ENCODE measurements around the gene CNPY1. TPM values are rescaled to one million over a fixed set of nuclear protein-coding genes. Genes with fewer than 3 reads are reported as not detected.

Gene CNPY1
- total RNA-seq, 2 experiments from 2014 or later: not detected

GRCh38 chr7:155540553-155540952, 5.8 kb downstream of the CNPY1 start:
- no peak overlapping the region for H3K4me3 Mint-ChIP-seq
- CTCF ChIA-PET: interaction anchor here (0.5 to 1.2 kb wide), 4 partner anchors 12 to 161 kb away, joined by 3 to 6 read pairs (median 3); no protein-coding TSS in a partner anchor
- intact Hi-C loops (cut with DNase I, micrococcal nuclease): no loop called here

GRCh38 chr7:155538293-155538692, 8.1 kb downstream of the CNPY1 start:
- intact Hi-C loops (cut with DNase I, micrococcal nuclease): loop anchor here in 1 of 2 experiments (10.0 kb wide), 1 partner anchor 623 kb away; no protein-coding TSS in a partner anchor
- CTCF ChIA-PET: no interaction called here
- H3K4me3 Mint-ChIP-seq: no peak overlapping the region

More at GRCh38 chr7:155540553-155540952, 5.8 kb downstream of the CNPY1 start:
- H3K27ac Mint-ChIP-seq: no peak overlapping the region
- POLR2A ChIA-PET: interaction anchor here (0.6 kb wide), 1 partner anchor 1494 kb away, joined by 3 read pairs; no protein-coding TSS in a partner anchor
- DNase-seq (no peak), ATAC-seq (no peak)
- H3K4me1 Mint-ChIP-seq: no peaks in the 10 kb centered on the region
- H3K36me3 Mint-ChIP-seq (ENCODE audit: low read depth): no peaks in the 10 kb centered on the region
- peaks cover 28% of the 10 kb centered on the region for H3K27me3 Mint-ChIP-seq
- no peaks in the 10 kb centered on the region for H3K9me3 Mint-ChIP-seq (ENCODE audit: low read depth)

GRCh38 chr7:155536451-155536850, 9.9 kb downstream of the CNPY1 start:
- Mint-ChIP-seq H3K9me3 (ENCODE audit: low read depth) (no peaks in the 10 kb centered on the region), H3K4me1 (peaks cover 15% of the 10 kb centered on the region), H3K27ac (no peak overlapping the region), H3K27me3 (peaks cover 62% of the 10 kb centered on the region), H3K4me3 (no peak overlapping the region), H3K36me3 (ENCODE audit: low read depth) (no peaks in the 10 kb centered on the region)
- DNase-seq (no peak), ATAC-seq (no peak)
- ChIA-PET POLR2A (no interaction called here), CTCF (interaction anchor here (0.8 to 1.5 kb wide), 2 partner anchors 31 to 163 kb away, joined by 3 read pairs; no protein-coding TSS in a partner anchor)
- intact Hi-C loops (cut with DNase I, micrococcal nuclease): loop anchor here in 1 of 2 experiments (10.0 kb wide), 1 partner anchor 622 kb away; no protein-coding TSS in a partner anchor

More at GRCh38 chr7:155538293-155538692, 8.1 kb downstream of the CNPY1 start:
- DNase-seq (no peak), ATAC-seq (no peak)
- Mint-ChIP-seq H3K36me3 (ENCODE audit: low read depth) (no peaks in the 10 kb centered on the region), H3K4me1 (peaks cover 8% of the 10 kb centered on the region), H3K27me3 (peaks cover 47% of the 10 kb centered on the region), H3K27ac (no peak overlapping the region), H3K9me3 (ENCODE audit: low read depth) (no peaks in the 10 kb centered on the region)
- POLR2A ChIA-PET: interaction anchor here (0.7 kb wide), 1 partner anchor 160 kb away, joined by 5 read pairs; no protein-coding TSS in a partner anchor

- peaks cover 15% of the 10 kb centered on the region for H3K4me1 Mint-ChIP-seq
- DNase-seq: no peak
- ATAC-seq: no peak
- ChIA-PET CTCF (interaction anchor here (0.6 to 1.5 kb wide), 7 partner anchors 9 to 269 kb away, joined by 3 to 4 read pairs (median 3); no protein-coding TSS in a partner anchor), POLR2A (no interaction called here)
- H3K4me3 Mint-ChIP-seq: no peak overlapping the region
- no peaks in the 10 kb centered on the region for H3K9me3 Mint-ChIP-seq (ENCODE audit: low read depth)
- H3K27ac Mint-ChIP-seq: no peak overlapping the region
- peaks cover 69% of the 10 kb centered on the region for H3K27me3 Mint-ChIP-seq
- H3K36me3 Mint-ChIP-seq (ENCODE audit: low read depth): no peaks in the 10 kb centered on the region
- intact Hi-C loops (cut with DNase I, micrococcal nuclease): loop anchor here (1.0 to 10.0 kb wide), 4 partner anchors 122 to 620 kb away; no protein-coding TSS in a partner anchor
Measured at GRCh38 chr7:155534691-155535090, 11.7 kb downstream of the CNPY1 start.

- Mint-ChIP-seq H3K4me1 (peaks cover 15% of the 10 kb centered on the region), H3K4me3 (peak overlapping the region; percentile 37), H3K27ac (no peak overlapping the region), H3K27me3 (peaks cover 64% of the 10 kb centered on the region), H3K9me3 (ENCODE audit: low read depth) (no peaks in the 10 kb centered on the region), H3K36me3 (ENCODE audit: low read depth) (no peaks in the 10 kb centered on the region)
- intact Hi-C loops (cut with DNase I, micrococcal nuclease): loop anchor here (1.0 to 10.0 kb wide), 7 partner anchors 23 to 619 kb away; no protein-coding TSS in a partner anchor
- DNase-seq (peak; percentile 69), ATAC-seq (peak; percentile 69)
- ChIA-PET POLR2A (no interaction called here), CTCF (interaction anchor here (0.6 to 1.3 kb wide), 11 partner anchors 9 to 620 kb away, joined by 3 to 5 read pairs (median 3); no protein-coding TSS in a partner anchor)
Measured at GRCh38 chr7:155533827-155534690, 12.3 kb downstream of the CNPY1 start.

GRCh38 chr7:155533120-155533826, 13.1 kb downstream of the CNPY1 start:
- H3K27me3 Mint-ChIP-seq: peaks cover 63% of the 10 kb centered on the region
- H3K4me3 Mint-ChIP-seq: peak overlapping the region; percentile 37
- DNase-seq (peak; percentile 20), ATAC-seq (peak; percentile 36)
- POLR2A ChIA-PET: no interaction called here
- H3K9me3 Mint-ChIP-seq (ENCODE audit: low read depth): no peaks in the 10 kb centered on the region
- H3K4me1 Mint-ChIP-seq: peaks cover 15% of the 10 kb centered on the region
- CTCF ChIA-PET: interaction anchor here (0.7 to 1.3 kb wide), 9 partner anchors 11 to 619 kb away, joined by 3 to 5 read pairs (median 3); no protein-coding TSS in a partner anchor
- H3K36me3 Mint-ChIP-seq (ENCODE audit: low read depth): no peaks in the 10 kb centered on the region
- H3K27ac Mint-ChIP-seq: no peak overlapping the region
- intact Hi-C loops (cut with DNase I, micrococcal nuclease): loop anchor here (1.0 to 10.0 kb wide), 6 partner anchors 22 to 618 kb away; no protein-coding TSS in a partner anchor

GRCh38 chr7:155532792-155533119, 13.6 kb downstream of the CNPY1 start:
- DNase-seq: no peak
- Mint-ChIP-seq H3K4me3 (peak overlapping the region; percentile 13), H3K27ac (no peak overlapping the region), H3K9me3 (ENCODE audit: low read depth) (no peaks in the 10 kb centered on the region), H3K4me1 (peaks cover 15% of the 10 kb centered on the region), H3K27me3 (peaks cover 62% of the 10 kb centered on the region), H3K36me3 (ENCODE audit: low read depth) (no peaks in the 10 kb centered on the region)
- ChIA-PET CTCF (interaction anchor here (0.6 to 1.4 kb wide), 7 partner anchors 11 to 619 kb away, joined by 3 to 5 read pairs (median 3); no protein-coding TSS in a partner anchor), POLR2A (no interaction called here)
- intact Hi-C loops (cut with DNase I, micrococcal nuclease): loop anchor here (1.0 to 10.0 kb wide), 6 partner anchors 22 to 618 kb away; no protein-coding TSS in a partner anchor
- no peak for ATAC-seq

- intact Hi-C loops (cut with DNase I, micrococcal nuclease): loop anchor here (2.0 to 10.0 kb wide), 6 partner anchors 19 to 617 kb away; no protein-coding TSS in a partner anchor
Measured at GRCh38 chr7:155531681-155532080, 14.7 kb downstream of the CNPY1 start.

GRCh38 chr7:155530601-155531000, 15.8 kb downstream of the CNPY1 start:
- intact Hi-C loops (cut with DNase I, micrococcal nuclease): loop anchor here (2.0 to 10.0 kb wide), 4 partner anchors 18 to 616 kb away; no protein-coding TSS in a partner anchor
- ATAC-seq: no peak

More at GRCh38 chr7:155531681-155532080, 14.7 kb downstream of the CNPY1 start:
- CTCF ChIA-PET: interaction anchor here (1.1 to 1.6 kb wide), 3 partner anchors 67 to 152 kb away, joined by 5 to 6 read pairs (median 5); no protein-coding TSS in a partner anchor
- no peaks in the 10 kb centered on the region for H3K36me3 Mint-ChIP-seq (ENCODE audit: low read depth)
- H3K27me3 Mint-ChIP-seq: peaks cover 61% of the 10 kb centered on the region
- H3K27ac Mint-ChIP-seq: no peak overlapping the region
- POLR2A ChIA-PET: no interaction called here
- ATAC-seq (no peak), DNase-seq (no peak)
- no peaks in the 10 kb centered on the region for H3K9me3 Mint-ChIP-seq (ENCODE audit: low read depth)
- no peak overlapping the region for H3K4me3 Mint-ChIP-seq
- H3K4me1 Mint-ChIP-seq: peaks cover 15% of the 10 kb centered on the region

GRCh38 chr7:155529845-155530244, 16.5 kb downstream of the CNPY1 start:
- CTCF ChIA-PET: no interaction called here
- intact Hi-C loops (cut with DNase I, micrococcal nuclease): loop anchor here (2.0 to 10.0 kb wide), 4 partner anchors 17 to 615 kb away; no protein-coding TSS in a partner anchor

More at GRCh38 chr7:155530601-155531000, 15.8 kb downstream of the CNPY1 start:
- ChIA-PET CTCF (no interaction called here), POLR2A (no interaction called here)
- Mint-ChIP-seq H3K36me3 (ENCODE audit: low read depth) (no peaks in the 10 kb centered on the region), H3K27ac (no peak overlapping the region), H3K9me3 (ENCODE audit: low read depth) (no peaks in the 10 kb centered on the region), H3K4me3 (no peak overlapping the region), H3K4me1 (peaks cover 15% of the 10 kb centered on the region), H3K27me3 (peaks cover 58% of the 10 kb centered on the region)
- DNase-seq: no peak

GRCh38 chr7:155529346-155529745, 17.0 kb downstream of the CNPY1 start:
- Mint-ChIP-seq H3K27ac (no peak overlapping the region), H3K4me3 (no peak overlapping the region), H3K36me3 (ENCODE audit: low read depth) (no peaks in the 10 kb centered on the region), H3K9me3 (ENCODE audit: low read depth) (no peaks in the 10 kb centered on the region), H3K4me1 (peaks cover 14% of the 10 kb centered on the region), H3K27me3 (peaks cover 53% of the 10 kb centered on the region)
- ChIA-PET CTCF (interaction anchor here (0.9 kb wide), 1 partner anchor 11 kb away, joined by 3 read pairs; no protein-coding TSS in a partner anchor), POLR2A (no interaction called here)
- intact Hi-C loops (cut with DNase I, micrococcal nuclease): no loop called here
- ATAC-seq (no peak), DNase-seq (no peak)

More at GRCh38 chr7:155529845-155530244, 16.5 kb downstream of the CNPY1 start:
- Mint-ChIP-seq H3K4me3 (no peak overlapping the region), H3K36me3 (ENCODE audit: low read depth) (no peaks in the 10 kb centered on the region), H3K9me3 (ENCODE audit: low read depth) (no peaks in the 10 kb centered on the region), H3K27me3 (peaks cover 56% of the 10 kb centered on the region), H3K27ac (no peak overlapping the region), H3K4me1 (peaks cover 15% of the 10 kb centered on the region)
- DNase-seq: no peak
- POLR2A ChIA-PET: no interaction called here
- no peak for ATAC-seq
